Jurkat, Clone E6-1 (cell line): ENCODE measurements around the gene CLEC2L.

Source experiments
- DNase-seq: peaks from one replicate; pipeline ENCODE4 v3.0.0-alpha.2; 2011; ENCODE audit warnings: low read depth, low spot score
- H3K4me3 ChIP-seq: 2 replicates; pipeline ENCODE4 v1.5.1; 2011; ENCODE audit warnings: mild to moderate bottlenecking, low read length, control low read depth, moderate library complexity

Gene CLEC2L

GRCh38 chr7:139515266-139515665 lies 8.2 kb upstream of the CLEC2L start:
- no peak overlapping the region for H3K4me3 ChIP-seq
- no peak for DNase-seq

GRCh38 chr7:139521439-139521838 lies 2.0 kb upstream of the CLEC2L start:
- H3K4me3 ChIP-seq, result no peak overlapping the region
- no peak for DNase-seq

- no peak overlapping the region for H3K4me3 ChIP-seq
- DNase-seq, result no peak
These were observed 671 bp upstream of the CLEC2L start for GRCh38 chr7:139522830-139523198.

GRCh38 chr7:139523968-139524815 lies 707 bp downstream of the CLEC2L start:
- no peak for DNase-seq
- H3K4me3 ChIP-seq, result no peak overlapping the region

GRCh38 chr7:139525239-139525638 lies 1.8 kb downstream of the CLEC2L start:
- DNase-seq, result no peak
- no peak overlapping the region for H3K4me3 ChIP-seq

- no peak for DNase-seq
These were observed 2.3 kb downstream of the CLEC2L start for GRCh38 chr7:139525750-139526149.

GRCh38 chr7:139526578-139527544 lies 3.4 kb downstream of the CLEC2L start:
- no peak for DNase-seq
- no peak overlapping the region for H3K4me3 ChIP-seq

More at GRCh38 chr7:139525750-139526149, 2.3 kb downstream of the CLEC2L start:
- no peak overlapping the region for H3K4me3 ChIP-seq

- no peak overlapping the region for H3K4me3 ChIP-seq
- DNase-seq, result no peak
These were observed 7.6 kb downstream of the CLEC2L start for GRCh38 chr7:139531094-139531493.

GRCh38 chr7:139532636-139533155 lies 9.2 kb downstream of the CLEC2L start:
- no peak for DNase-seq
- no peak overlapping the region for H3K4me3 ChIP-seq

- DNase-seq, result no peak
- no peak overlapping the region for H3K4me3 ChIP-seq
These were observed 10.6 kb downstream of the CLEC2L start for GRCh38 chr7:139534096-139534495.

- no peak overlapping the region for H3K4me3 ChIP-seq
- no peak for DNase-seq
These were observed 11.6 kb downstream of the CLEC2L start for GRCh38 chr7:139534966-139535651.

- H3K4me3 ChIP-seq, result no peak overlapping the region
- no peak for DNase-seq
These were observed 12.7 kb downstream of the CLEC2L start for GRCh38 chr7:139536152-139536551.

- no peak for DNase-seq
- H3K4me3 ChIP-seq, result no peak overlapping the region
These were observed 15.6 kb downstream of the CLEC2L start for GRCh38 chr7:139538881-139539635.

- no peak for DNase-seq
- no peak overlapping the region for H3K4me3 ChIP-seq
These were observed 16.7 kb downstream of the CLEC2L start for GRCh38 chr7:139540203-139540602.

- H3K4me3 ChIP-seq, result no peak overlapping the region
- DNase-seq, result no peak
These were observed 18.3 kb downstream of the CLEC2L start for GRCh38 chr7:139541600-139542307.

- H3K4me3 ChIP-seq, result no peak overlapping the region
- DNase-seq, result no peak
These were observed 19.0 kb downstream of the CLEC2L start for GRCh38 chr7:139542308-139543151.
